ENCODE results near the gene GAB3. TPM values are rescaled to one million over a fixed set of nuclear protein-coding genes. Genes with fewer than 3 reads are reported as not detected.

Gene GAB3
- total RNA-seq, 2 experiments from 2014 or later, result 10.5 to 12.0 TPM

DNA sequence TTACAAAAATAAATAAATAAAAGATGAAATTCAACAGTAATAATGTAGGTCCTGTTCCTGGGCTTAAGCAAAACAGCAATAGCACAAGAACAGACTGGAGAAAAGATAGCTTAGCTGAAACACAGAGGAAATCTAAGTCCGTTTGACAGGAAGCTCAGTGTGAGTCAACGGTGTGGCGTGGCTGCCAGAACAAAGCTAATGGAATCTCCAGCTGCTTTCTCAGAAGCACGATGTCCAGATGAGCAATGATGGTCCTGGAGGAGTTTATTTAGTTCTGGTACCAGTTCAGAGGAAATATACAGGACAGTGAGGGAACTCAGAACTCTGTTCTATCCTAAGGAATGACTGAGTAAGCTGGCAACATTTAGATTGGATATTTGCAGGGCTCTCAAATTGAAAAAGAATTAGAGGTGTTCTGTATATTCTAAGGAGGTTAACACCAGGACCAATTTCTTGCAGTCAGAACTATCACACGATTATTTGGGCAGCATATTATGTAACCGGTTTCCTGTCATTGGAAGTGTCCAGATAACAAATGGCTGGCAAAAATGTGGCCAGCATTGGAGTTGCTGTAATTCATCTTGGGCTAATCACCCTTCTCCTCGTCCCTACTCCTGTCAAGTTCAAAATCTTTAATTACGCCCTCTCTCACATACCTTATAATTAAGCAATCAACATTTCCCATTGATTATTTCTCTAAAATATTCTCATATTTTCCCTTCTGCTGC, 12.7 kb downstream of the GAB3 start:
- peaks cover 86% of the 10 kb centered on the region for H3K4me1 Mint-ChIP-seq
- peaks cover 30% of the 10 kb centered on the region for H3K36me3 Mint-ChIP-seq (ENCODE audit: low read depth)
- POLR2A ChIA-PET, result interaction anchor here (0.6 to 1.1 kb wide), 5 partner anchors 10 to 856 kb away, joined by 3 to 10 read pairs (median 3); partner anchors contain the start of gene GAB3
- DNase-seq, result peak; percentile 42
- no peaks in the 10 kb centered on the region for H3K27me3 Mint-ChIP-seq
- peak overlapping the region; percentile 24 for H3K4me3 Mint-ChIP-seq
- H3K27ac Mint-ChIP-seq, result peak overlapping the region; percentile 98
- CTCF ChIA-PET, result interaction anchor here (0.7 to 2.2 kb wide), 6 partner anchors 8 to 22 kb away, joined by 3 to 26 read pairs (median 4); partner anchors contain the start of gene GAB3
- no peaks in the 10 kb centered on the region for H3K9me3 Mint-ChIP-seq

- ChIA-PET POLR2A (no interaction called here), CTCF (interaction anchor here (1.1 to 2.2 kb wide), 2 partner anchors 7 to 12 kb away, joined by 4 to 26 read pairs; partner anchors contain the start of gene GAB3)
- no peak for DNase-seq
- Mint-ChIP-seq H3K27me3 (no peaks in the 10 kb centered on the region), H3K9me3 (no peaks in the 10 kb centered on the region), H3K4me3 (peak overlapping the region; percentile 27), H3K27ac (peak overlapping the region; percentile 98), H3K36me3 (ENCODE audit: low read depth) (peaks cover 24% of the 10 kb centered on the region), H3K4me1 (peaks cover 91% of the 10 kb centered on the region)
These were observed 13.7 kb downstream of the GAB3 start for GRCh38 chrX:154737136-154737535.

DNA sequence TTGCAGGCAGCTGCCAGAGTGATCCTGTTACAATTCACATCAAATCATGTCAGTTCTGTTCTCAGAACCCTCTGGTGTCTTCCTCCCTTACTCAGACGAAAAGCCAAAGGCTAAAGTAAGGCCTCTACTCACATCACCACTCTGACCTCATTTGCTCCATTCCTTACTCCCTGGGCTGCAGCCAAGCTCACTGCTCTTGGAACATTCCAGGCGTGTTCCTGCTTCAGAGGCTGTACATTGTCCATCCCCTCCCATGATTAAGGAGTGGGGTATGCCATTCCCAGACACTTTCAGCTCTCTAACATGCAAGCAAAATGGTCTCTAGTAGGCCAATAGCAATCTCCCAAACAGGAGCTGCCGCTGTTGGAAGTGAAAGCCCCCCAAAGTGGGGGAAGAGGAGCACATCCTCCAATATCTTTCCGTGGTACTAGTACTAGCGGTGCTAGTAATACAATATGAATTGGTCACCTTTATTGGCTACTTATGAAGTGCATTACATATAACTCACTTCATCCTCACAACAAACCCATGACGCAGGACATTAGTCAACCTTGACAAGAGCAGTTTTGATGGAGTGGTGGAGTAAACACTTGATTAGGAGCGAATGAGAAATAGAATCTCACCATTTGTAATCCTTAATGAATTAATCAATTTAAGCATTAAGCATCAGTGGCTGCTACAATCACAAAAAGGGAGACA, 15.0 kb downstream of the GAB3 start:
- Mint-ChIP-seq H3K27me3 (no peaks in the 10 kb centered on the region), H3K9me3 (no peaks in the 10 kb centered on the region), H3K27ac (peak overlapping the region; percentile 98), H3K36me3 (ENCODE audit: low read depth) (peaks cover 28% of the 10 kb centered on the region), H3K4me3 (peak overlapping the region; percentile 56), H3K4me1 (peaks cover 96% of the 10 kb centered on the region)
- ChIA-PET POLR2A (interaction anchor here (0.7 to 3.1 kb wide), 2 partner anchors 11 to 16 kb away, joined by 3 to 13 read pairs; no protein-coding TSS in a partner anchor), CTCF (interaction anchor here (4.6 kb wide), 1 partner anchor 13 kb away, joined by 23 read pairs; no protein-coding TSS in a partner anchor)
- no peak for DNase-seq

GRCh38 chrX:154734061-154734781, 16.7 kb downstream of the GAB3 start:
- Mint-ChIP-seq H3K36me3 (ENCODE audit: low read depth) (peaks cover 25% of the 10 kb centered on the region), H3K4me1 (peaks cover 98% of the 10 kb centered on the region), H3K9me3 (no peaks in the 10 kb centered on the region), H3K4me3 (peak overlapping the region; percentile 66), H3K27ac (peak overlapping the region; percentile 98), H3K27me3 (no peaks in the 10 kb centered on the region)
- POLR2A ChIA-PET, result interaction anchor here (1.1 to 3.1 kb wide), 4 partner anchors 15 to 29 kb away, joined by 3 to 13 read pairs (median 4); partner anchors contain the start of gene DKC1
- DNase-seq, result peak; percentile 46
- CTCF ChIA-PET, result interaction anchor here (4.6 kb wide), 1 partner anchor 15 kb away, joined by 23 read pairs; no protein-coding TSS in a partner anchor

- peaks cover 28% of the 10 kb centered on the region for H3K36me3 Mint-ChIP-seq (ENCODE audit: low read depth)
- no peak for DNase-seq
- no peaks in the 10 kb centered on the region for H3K9me3 Mint-ChIP-seq
- no peaks in the 10 kb centered on the region for H3K27me3 Mint-ChIP-seq
- H3K4me3 Mint-ChIP-seq, result peak overlapping the region; percentile 67
- ChIA-PET CTCF (interaction anchor here (4.6 kb wide), 1 partner anchor 16 kb away, joined by 23 read pairs; no protein-coding TSS in a partner anchor), POLR2A (interaction anchor here (3.6 kb wide), 1 partner anchor 17 kb away, joined by 20 read pairs; the partner anchor contains the start of gene GAB3)
- H3K4me1 Mint-ChIP-seq, result peaks cover 97% of the 10 kb centered on the region
- H3K27ac Mint-ChIP-seq, result peak overlapping the region; percentile 98
These were observed 17.8 kb downstream of the GAB3 start for GRCh38 chrX:154733066-154733425.

- ChIA-PET POLR2A (interaction anchor here (1.1 to 3.6 kb wide), 3 partner anchors 13 to 20 kb away, joined by 4 to 20 read pairs (median 6); partner anchors contain the start of gene GAB3), CTCF (interaction anchor here (4.1 to 4.6 kb wide), 2 partner anchors 14 to 17 kb away, joined by 23 read pairs; no protein-coding TSS in a partner anchor)
- peak overlapping the region; percentile 67 for H3K4me3 Mint-ChIP-seq
- H3K36me3 Mint-ChIP-seq (ENCODE audit: low read depth), result peaks cover 27% of the 10 kb centered on the region
- peaks cover 99% of the 10 kb centered on the region for H3K4me1 Mint-ChIP-seq
- H3K9me3 Mint-ChIP-seq, result no peaks in the 10 kb centered on the region
- H3K27me3 Mint-ChIP-seq, result no peaks in the 10 kb centered on the region
- H3K27ac Mint-ChIP-seq, result peak overlapping the region; percentile 98
- DNase-seq, result no peak
These were observed 18.3 kb downstream of the GAB3 start for GRCh38 chrX:154732421-154733065.

GRCh38 chrX:154731881-154732280, 19.0 kb downstream of the GAB3 start:
- H3K9me3 Mint-ChIP-seq, result no peaks in the 10 kb centered on the region
- peaks cover 24% of the 10 kb centered on the region for H3K36me3 Mint-ChIP-seq (ENCODE audit: low read depth)
- no peaks in the 10 kb centered on the region for H3K27me3 Mint-ChIP-seq
- H3K4me1 Mint-ChIP-seq, result peaks cover 99% of the 10 kb centered on the region
- DNase-seq, result no peak
- ChIA-PET CTCF (interaction anchor here (4.1 to 4.6 kb wide), 2 partner anchors 14 to 17 kb away, joined by 23 read pairs; no protein-coding TSS in a partner anchor), POLR2A (interaction anchor here (0.9 to 3.6 kb wide), 5 partner anchors 12 to 184 kb away, joined by 3 to 20 read pairs (median 4); partner anchors contain the start of genes DKC1, GAB3 and IKBKG)
- peak overlapping the region; percentile 98 for H3K27ac Mint-ChIP-seq
- H3K4me3 Mint-ChIP-seq, result peak overlapping the region; percentile 40

DNA sequence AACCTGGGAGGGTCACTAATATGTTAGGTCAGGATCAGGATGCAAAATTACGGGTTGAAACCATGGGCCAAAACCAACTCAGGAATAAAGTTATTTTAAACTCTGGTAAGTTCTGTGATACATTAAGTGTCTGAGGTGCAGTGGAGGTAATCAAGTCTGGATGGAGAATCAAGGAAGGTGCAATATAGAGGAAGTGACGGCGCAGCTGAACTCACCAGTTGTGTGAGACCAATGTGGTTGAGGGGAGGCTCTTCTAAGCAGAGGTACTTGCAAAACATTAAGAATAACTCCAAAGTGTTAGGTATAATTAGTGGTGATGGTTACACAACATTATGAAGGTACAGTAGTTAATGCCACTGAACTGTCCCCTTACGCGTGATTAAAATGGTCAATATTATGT, 19.7 kb downstream of the GAB3 start:
- POLR2A ChIA-PET, result interaction anchor here (0.9 to 3.6 kb wide), 4 partner anchors 11 to 183 kb away, joined by 3 to 20 read pairs (median 4); partner anchors contain the start of genes DKC1, GAB3 and IKBKG
- CTCF ChIA-PET, result interaction anchor here (2.5 to 4.1 kb wide), 2 partner anchors 13 to 18 kb away, joined by 10 to 23 read pairs; no protein-coding TSS in a partner anchor
- Mint-ChIP-seq H3K4me1 (peaks cover 99% of the 10 kb centered on the region), H3K27me3 (no peaks in the 10 kb centered on the region), H3K27ac (peak overlapping the region; percentile 98), H3K4me3 (no peak overlapping the region), H3K36me3 (ENCODE audit: low read depth) (peaks cover 25% of the 10 kb centered on the region), H3K9me3 (no peaks in the 10 kb centered on the region)
- DNase-seq, result no peak

DNA sequence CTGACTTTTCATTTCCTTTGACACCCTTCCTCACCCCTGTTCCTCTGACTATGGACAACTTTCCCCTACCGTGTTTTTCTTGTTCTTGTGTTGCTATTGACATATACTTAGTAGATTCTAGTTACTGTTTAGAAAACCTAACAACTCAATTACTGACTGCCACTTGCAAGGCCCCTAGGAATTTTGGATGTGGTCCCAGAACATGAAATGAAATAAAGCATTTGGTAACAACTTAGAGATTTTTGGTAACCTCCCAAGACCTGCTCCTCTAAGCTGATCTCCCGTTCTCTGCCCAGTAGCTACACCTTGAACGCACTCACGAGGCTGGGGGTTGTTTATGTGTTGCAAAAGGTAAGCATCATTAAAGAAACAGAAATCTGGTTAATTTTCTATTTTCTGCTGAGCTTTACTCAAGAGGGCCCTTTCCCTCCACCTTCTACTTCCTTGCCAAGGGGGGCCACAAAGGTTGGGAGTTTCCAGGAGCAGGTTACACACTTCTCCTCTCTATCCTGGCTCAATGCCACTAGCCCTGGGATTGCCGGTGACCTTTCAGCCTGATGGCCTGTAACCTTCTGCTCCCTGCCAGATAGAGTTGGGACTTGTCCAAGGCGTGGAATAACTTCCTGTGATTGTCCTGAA, 20.5 kb downstream of the GAB3 start:
- H3K4me3 Mint-ChIP-seq, result no peak overlapping the region
- no peaks in the 10 kb centered on the region for H3K9me3 Mint-ChIP-seq
- peak overlapping the region; percentile 98 for H3K27ac Mint-ChIP-seq
- H3K27me3 Mint-ChIP-seq, result no peaks in the 10 kb centered on the region
- peaks cover 99% of the 10 kb centered on the region for H3K4me1 Mint-ChIP-seq
- CTCF ChIA-PET, result interaction anchor here (1.4 to 4.1 kb wide), 3 partner anchors 7 to 18 kb away, joined by 4 to 23 read pairs (median 10); no protein-coding TSS in a partner anchor
- peaks cover 29% of the 10 kb centered on the region for H3K36me3 Mint-ChIP-seq (ENCODE audit: low read depth)
- DNase-seq, result no peak
- POLR2A ChIA-PET, result interaction anchor here (1.2 to 3.8 kb wide), 3 partner anchors 12 to 183 kb away, joined by 3 to 20 read pairs (median 12); partner anchors contain the start of genes GAB3 and IKBKG

DNA sequence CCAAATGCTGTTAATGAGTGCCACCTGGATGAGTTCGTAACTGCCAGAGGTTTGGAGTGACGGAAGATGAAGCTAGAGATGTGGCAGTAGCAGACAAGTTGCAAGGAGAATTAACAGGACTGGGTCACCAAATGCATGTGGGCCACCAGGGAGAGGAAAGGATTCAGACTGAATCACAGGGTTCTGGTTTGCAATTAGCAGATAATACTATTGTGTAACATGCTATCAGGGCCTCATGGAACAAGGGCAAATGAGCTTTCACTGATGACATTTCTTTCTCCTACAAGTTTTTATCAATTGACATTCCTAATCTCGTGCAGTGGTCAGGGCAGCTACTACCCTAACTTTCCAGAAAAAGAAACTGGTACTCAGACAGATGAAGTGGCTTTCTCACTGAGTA, 21.4 kb downstream of the GAB3 start:
- Mint-ChIP-seq H3K27ac (peak overlapping the region; percentile 9), H3K9me3 (no peaks in the 10 kb centered on the region), H3K27me3 (no peaks in the 10 kb centered on the region), H3K4me3 (no peak overlapping the region), H3K36me3 (ENCODE audit: low read depth) (peaks cover 29% of the 10 kb centered on the region), H3K4me1 (peaks cover 99% of the 10 kb centered on the region)
- POLR2A ChIA-PET, result interaction anchor here (1.4 to 3.8 kb wide), 3 partner anchors 11 to 20 kb away, joined by 5 to 20 read pairs (median 12); partner anchors contain the start of gene GAB3
- CTCF ChIA-PET, result interaction anchor here (1.4 to 4.1 kb wide), 3 partner anchors 8 to 19 kb away, joined by 4 to 23 read pairs (median 10); no protein-coding TSS in a partner anchor
- no peak for DNase-seq

Data from activated CD4-positive, alpha-beta memory T cell treated with anti-CD3 and anti-CD28 coated beads, Interleukin-2, amount 10 ng/mL, durations not matched to agents 7 days and 5 days (primary cell).